ENCODE results near the gene PCNX3. TPM values are rescaled to one million over a fixed set of nuclear protein-coding genes. Genes with fewer than 3 reads are reported as not detected.

PCNX3 gene
- total RNA-seq, 2 donors from 2014 or later, result 65.1 to 96.9 TPM

DNA sequence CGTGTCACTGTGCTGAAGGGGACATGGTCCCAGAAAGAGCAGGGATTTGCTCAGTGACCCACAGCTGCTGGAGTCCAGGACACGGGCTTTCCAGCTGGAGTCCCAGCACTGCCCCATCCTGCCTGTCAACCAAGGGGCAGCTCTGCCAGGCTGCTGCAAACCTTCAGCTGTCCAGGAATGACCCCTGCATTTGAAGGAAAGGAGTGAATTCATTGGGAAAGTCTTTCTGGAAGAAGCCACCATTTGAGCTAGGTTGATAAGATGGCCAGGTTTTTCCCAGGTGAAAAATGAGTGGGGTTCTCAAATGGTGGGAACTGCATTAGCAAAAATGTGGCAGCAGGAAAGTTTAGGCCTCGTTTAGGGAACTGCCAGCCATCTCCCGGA, 29.3 kb upstream of the PCNX3 start:
- Mint-ChIP-seq H3K9me3 (no peaks in the 10 kb centered on the region), H3K27me3 (no peaks in the 10 kb centered on the region), H3K36me3 (no peaks in the 10 kb centered on the region), H3K4me3 (peak overlapping the region; percentile 77), H3K4me1 (ENCODE audit: low read depth in 2 of 2) (peaks cover 45 to 54% of the 10 kb centered on the region in 2 donors), H3K27ac (peak overlapping the region; percentile 93 to 96)
- ATAC-seq (no peak), DNase-seq (ENCODE audit: low spot score) (no peak)

DNA sequence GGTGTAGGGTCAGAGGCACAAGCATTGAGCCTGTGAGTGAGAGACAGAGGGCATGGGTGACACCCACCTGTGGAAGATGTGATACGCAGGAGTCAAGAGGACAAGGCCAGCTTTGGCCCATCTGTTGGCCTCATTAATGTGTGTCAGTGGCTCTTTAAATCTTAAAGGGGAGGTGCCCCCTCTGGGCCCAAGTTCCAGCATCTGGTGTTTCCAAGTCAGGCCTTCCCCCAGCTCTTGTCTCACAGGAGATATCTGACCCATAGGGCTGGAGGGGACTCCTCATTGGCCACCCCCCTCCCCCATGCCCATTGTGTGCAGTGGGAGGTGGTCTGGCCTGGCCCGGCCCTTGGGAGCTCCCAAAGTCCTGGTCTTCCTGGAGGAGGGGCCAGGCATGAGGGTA, 28.9 kb upstream of the PCNX3 start:
- Mint-ChIP-seq H3K9me3 (no peaks in the 10 kb centered on the region), H3K27ac (peak overlapping the region; percentile 93 to 96), H3K4me3 (peak overlapping the region; percentile 77), H3K4me1 (ENCODE audit: low read depth in 2 of 2) (peaks cover 45 to 52% of the 10 kb centered on the region in 2 donors), H3K27me3 (no peaks in the 10 kb centered on the region), H3K36me3 (no peaks in the 10 kb centered on the region)
- ATAC-seq, result no peak
- DNase-seq (ENCODE audit: low spot score), result no peak

DNA sequence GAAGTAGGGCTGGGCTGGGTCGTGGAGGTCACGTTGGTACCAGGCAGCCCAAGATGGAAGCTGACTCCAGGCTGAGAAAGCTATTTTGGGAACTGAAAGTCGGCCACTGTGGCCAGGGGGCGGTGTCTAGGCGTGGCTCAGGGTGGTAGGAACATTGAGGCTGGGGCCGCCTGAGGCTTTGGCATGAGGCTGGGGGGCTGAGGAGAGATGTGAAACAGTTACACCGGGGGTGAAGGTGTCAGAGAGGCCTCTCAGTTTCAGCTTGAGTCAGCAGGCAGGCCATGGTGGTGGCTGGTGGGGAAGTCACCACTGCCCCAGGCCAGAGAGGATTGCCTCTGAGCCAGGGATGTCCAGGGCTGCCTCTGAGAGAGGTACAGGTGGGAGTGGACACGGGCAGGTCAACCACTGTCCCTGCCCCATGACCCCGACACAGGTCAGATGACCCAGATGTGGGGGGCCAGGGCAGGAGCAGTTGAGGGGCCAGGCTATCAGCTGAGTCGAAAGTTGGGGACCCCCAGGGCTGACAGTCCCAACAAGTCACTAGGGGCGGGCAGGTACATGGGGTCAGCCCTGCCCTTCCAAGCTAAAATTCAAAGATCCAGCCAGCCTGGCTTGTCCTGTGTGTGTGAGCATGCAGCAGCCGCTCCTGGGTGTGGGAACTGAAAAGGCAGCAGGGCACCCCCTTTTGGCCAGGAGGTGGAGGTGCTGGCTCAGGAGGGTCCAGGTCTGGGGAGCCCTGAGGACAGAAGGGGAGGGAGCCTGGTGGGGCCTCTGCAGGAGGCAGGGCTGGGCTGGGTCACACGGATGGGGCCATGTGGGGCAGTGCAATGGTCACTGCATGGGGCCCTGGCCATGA, 27.1 kb upstream of the PCNX3 start:
- H3K9me3 Mint-ChIP-seq, result no peaks in the 10 kb centered on the region
- DNase-seq (ENCODE audit: low spot score) (peak; percentile 92), ATAC-seq (peak; percentile 92)
- peaks cover 33 to 37% of the 10 kb centered on the region in 2 donors for H3K4me1 Mint-ChIP-seq (ENCODE audit: low read depth in 2 of 2)
- H3K36me3 Mint-ChIP-seq, result no peaks in the 10 kb centered on the region
- H3K27me3 Mint-ChIP-seq, result no peaks in the 10 kb centered on the region
- H3K4me3 Mint-ChIP-seq, result peak overlapping the region; percentile 77
- peak overlapping the region; percentile 93 to 96 for H3K27ac Mint-ChIP-seq

DNA sequence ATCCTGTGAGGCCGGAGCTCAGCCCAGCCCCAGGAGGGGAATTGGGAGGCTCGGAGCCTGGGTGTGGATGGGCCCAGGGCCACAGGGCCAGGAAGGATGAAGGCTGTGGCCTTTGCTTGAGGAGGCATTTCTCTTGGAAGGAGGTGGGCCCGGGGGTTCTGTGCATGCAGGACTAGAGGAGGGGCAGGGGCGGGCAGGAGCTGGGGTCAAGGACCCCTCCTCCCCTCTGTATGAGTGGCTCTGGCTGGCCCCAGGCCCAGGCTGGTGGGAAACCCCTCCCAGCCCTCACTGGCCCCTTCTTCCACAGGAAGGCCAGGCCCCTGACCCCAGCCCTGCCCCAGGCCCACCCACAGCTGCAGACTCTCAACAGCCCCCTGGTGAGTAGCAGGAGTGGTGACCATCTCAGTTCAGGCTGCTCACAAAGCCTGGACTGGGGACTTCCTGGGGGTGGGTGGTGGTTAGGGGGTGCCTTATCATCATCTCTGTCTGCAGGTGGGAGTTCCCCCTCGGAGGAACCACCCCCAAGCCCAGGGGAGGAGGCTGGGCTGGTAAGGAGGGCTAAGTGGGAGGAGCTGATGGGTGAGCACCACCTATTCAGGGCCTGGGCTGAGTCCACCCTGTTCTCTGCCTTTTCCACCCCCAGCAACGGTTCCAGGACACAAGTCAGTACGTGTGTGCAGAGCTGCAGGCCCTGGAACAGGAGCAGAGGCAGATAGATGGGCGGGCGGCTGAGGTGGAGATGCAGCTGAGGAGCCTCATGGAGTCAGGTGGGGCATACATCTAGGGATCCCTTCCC, 25.9 kb upstream of the PCNX3 start:
- peak overlapping the region; percentile 93 to 96 for H3K27ac Mint-ChIP-seq
- DNase-seq (ENCODE audit: low spot score) (peak; percentile 79), ATAC-seq (peak; percentile 43 to 54)
- H3K36me3 Mint-ChIP-seq, result no peaks in the 10 kb centered on the region
- peaks cover 27 to 30% of the 10 kb centered on the region in 2 donors for H3K4me1 Mint-ChIP-seq (ENCODE audit: low read depth in 2 of 2)
- no peaks in the 10 kb centered on the region for H3K27me3 Mint-ChIP-seq
- peak overlapping the region; percentile 77 for H3K4me3 Mint-ChIP-seq
- H3K9me3 Mint-ChIP-seq, result no peaks in the 10 kb centered on the region

DNA sequence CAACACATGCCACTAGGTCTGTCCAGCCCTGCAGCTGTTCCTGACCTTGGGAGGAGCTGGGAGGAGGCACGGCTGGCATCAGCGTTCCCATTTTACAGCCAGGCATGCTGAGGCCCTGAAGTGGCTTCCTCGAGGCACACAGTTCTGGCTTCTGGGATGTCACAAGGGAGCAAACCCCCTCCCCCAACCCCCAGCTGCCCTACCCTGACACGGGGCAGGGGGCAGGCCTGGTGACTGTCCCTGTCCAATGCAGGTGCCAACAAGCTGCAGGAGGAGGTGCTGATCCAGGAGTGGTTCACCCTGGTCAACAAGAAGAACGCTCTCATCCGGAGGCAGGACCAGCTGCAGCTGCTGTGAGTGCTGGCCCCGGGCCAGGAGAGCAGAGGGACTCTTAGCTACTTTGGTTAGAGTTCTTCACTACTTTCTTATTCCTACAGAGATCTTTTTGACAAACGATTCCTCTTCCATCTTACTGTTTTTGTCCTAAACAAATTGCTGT, 25.3 kb upstream of the PCNX3 start:
- Mint-ChIP-seq H3K36me3 (no peaks in the 10 kb centered on the region), H3K4me3 (no peak overlapping the region), H3K27ac (peak overlapping the region; percentile 44 to 65), H3K4me1 (ENCODE audit: low read depth in 2 of 2) (peaks cover 27 to 33% of the 10 kb centered on the region in 2 donors), H3K27me3 (no peaks in the 10 kb centered on the region), H3K9me3 (no peaks in the 10 kb centered on the region)
- no peak for DNase-seq (ENCODE audit: low spot score)
- no peak for ATAC-seq

DNA sequence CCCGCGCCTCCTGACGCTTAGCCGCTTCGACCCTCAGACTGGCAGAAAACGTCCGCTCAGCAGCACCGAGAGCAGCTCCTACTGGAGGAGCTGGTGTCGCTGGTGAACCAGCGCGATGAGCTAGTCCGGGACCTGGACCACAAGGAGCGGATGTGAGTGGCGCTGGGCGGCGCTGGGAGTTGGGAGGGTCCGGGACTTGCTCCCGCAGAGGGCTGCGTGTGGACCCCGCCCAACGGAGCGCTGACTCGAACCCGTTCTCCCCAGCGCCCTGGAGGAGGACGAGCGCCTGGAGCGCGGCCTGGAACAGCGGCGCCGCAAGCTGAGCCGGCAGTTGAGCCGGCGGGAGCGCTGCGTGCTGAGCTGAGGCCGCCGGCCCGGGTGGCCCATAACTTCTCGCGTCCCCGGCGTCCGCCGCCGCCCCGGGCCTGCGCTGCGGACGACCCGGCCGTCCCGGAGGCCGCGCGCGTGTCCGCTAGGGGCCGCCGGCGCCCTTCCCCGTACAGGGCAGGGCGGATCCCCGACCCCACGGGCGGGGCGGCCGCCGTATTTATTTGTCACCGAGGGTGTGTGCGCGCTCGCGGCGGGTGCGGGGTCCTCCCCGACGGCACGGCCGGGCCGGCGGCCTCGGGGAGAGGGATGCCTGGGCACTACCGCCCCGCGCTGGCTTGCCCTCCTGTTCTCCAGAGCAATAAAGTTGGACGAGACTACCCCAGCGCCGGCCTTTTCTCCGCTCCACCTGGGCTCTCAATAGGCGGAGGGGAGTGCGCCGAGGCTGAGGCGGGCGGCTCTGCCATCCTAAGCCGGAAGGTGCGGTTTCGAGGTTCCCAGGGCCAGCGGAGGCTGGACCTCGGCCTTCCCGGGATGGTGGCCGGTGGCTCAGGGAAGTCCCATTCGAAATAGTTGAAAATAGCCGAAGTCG, 23.4 kb upstream of the PCNX3 start:
- DNase-seq (ENCODE audit: low spot score) (no peak), ATAC-seq (no peak)
- H3K27me3 Mint-ChIP-seq, result no peaks in the 10 kb centered on the region
- no peaks in the 10 kb centered on the region for H3K36me3 Mint-ChIP-seq
- no peaks in the 10 kb centered on the region for H3K9me3 Mint-ChIP-seq
- H3K4me1 Mint-ChIP-seq (ENCODE audit: low read depth in 2 of 2), result peaks cover 19 to 30% of the 10 kb centered on the region in 2 donors
- H3K27ac Mint-ChIP-seq, result no peak overlapping the region
- no peak overlapping the region for H3K4me3 Mint-ChIP-seq

DNA sequence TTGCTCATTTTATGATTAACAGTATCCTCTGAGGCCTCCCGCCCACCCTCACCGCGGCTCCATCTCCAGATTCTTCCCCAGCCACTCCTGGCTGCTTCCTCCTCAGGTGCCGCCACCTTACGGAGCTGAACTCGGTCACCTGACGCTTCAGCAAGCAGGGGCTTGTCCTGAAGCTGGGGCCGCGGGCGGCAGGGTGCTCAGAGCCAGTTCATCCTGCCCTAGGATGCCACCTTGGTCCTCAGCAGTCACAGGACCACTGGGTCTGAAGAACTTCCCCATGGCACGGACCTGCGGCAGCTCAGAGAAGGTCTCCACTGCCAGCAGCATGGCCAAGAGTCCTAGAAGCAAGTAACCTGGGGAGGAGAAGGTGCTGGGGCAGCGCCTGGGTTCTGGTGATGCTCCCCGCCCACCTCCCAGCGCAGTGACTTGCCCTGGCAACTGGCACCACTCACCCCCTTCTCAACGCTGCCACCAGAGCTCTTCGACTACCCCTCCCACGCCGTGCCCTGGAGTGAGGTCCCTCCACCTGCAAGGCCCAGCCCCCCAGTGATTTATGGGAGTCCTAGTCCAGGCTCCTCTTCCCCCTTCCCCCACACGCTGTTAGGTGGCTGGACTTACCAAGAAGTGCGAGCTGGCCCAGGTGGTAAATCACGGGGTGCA, 22.6 kb upstream of the PCNX3 start:
- Mint-ChIP-seq H3K27me3 (no peaks in the 10 kb centered on the region), H3K9me3 (no peaks in the 10 kb centered on the region), H3K36me3 (no peaks in the 10 kb centered on the region), H3K4me3 (no peak overlapping the region), H3K4me1 (ENCODE audit: low read depth in 2 of 2) (peaks cover 12 to 23% of the 10 kb centered on the region in 2 donors), H3K27ac (no peak overlapping the region)
- ATAC-seq (no peak), DNase-seq (ENCODE audit: low spot score) (no peak)

DNA sequence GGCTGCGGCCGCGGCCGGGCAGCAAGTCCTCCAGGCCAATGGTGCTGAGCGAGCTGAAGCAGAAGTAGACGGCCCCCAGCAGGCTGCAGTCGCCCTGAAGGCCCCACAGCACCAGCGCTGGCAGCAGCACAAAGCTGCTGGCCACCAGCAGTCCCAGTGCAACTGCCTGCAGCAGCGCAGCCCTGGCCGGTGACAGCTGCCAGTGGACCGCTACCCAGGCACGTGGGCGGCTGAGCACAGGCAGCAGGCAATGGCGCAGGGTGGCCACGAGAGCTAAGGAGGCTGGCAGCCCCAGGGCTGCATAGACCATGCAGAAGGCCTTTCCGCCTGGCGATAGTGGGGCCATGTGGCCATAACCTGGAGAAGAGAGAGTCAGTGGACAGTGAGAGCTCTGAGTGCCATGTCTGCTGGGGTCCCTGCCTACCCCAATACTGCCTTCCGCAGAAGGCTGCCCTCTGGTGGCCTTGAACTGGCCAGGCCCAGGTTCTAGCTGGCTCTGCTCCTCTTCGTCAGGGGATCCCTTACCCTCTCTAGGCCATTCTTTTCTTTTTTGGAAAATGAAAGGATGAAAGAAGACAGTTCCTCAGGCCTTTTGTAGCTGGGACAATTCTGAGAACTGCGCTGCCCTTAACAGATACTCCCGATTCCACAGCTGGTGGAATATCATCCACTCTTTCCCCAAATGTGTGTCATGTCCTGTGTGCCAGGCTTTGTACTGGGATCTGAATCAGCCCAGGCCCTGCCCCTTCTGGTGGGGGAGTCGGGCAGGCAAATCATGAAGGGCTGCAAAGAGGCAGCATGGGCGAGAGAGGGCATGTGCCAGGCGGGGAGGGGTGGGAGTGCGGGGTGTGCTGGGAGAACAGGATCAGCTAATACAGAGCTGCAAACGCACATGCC, 21.8 kb upstream of the PCNX3 start:
- H3K36me3 Mint-ChIP-seq, result no peaks in the 10 kb centered on the region
- ATAC-seq, result peak; percentile 50 to 63
- no peak for DNase-seq (ENCODE audit: low spot score)

DNA sequence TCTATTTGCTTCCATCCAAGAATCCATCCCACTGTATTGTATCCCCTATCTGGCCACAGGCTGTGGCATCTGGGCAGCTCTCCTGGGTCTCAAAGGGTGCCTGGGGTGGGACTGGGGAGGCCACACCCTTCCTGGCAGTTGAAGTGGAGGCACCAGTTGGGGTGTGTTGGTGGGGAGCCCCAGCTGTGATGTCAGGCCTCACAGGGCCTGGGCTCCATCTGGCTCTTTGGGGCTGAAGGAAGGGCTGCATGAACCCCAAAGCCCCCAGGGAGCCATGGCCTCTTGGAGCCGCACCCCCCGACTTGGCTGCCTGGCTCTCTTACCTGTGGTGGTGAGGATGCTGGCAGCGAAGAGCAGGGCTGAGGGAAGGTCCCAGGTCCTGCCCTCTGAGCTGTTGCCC, 20.4 kb upstream of the PCNX3 start:
- H3K4me3 Mint-ChIP-seq, result no peak overlapping the region

More for the DNA sequence above, 21.8 kb upstream of the PCNX3 start:
- H3K27me3 Mint-ChIP-seq, result no peaks in the 10 kb centered on the region
- H3K4me3 Mint-ChIP-seq, result no peak overlapping the region
- peaks cover 4 to 16% of the 10 kb centered on the region in 2 donors for H3K4me1 Mint-ChIP-seq (ENCODE audit: low read depth in 2 of 2)
- no peak overlapping the region for H3K27ac Mint-ChIP-seq
- H3K9me3 Mint-ChIP-seq, result no peaks in the 10 kb centered on the region

DNA sequence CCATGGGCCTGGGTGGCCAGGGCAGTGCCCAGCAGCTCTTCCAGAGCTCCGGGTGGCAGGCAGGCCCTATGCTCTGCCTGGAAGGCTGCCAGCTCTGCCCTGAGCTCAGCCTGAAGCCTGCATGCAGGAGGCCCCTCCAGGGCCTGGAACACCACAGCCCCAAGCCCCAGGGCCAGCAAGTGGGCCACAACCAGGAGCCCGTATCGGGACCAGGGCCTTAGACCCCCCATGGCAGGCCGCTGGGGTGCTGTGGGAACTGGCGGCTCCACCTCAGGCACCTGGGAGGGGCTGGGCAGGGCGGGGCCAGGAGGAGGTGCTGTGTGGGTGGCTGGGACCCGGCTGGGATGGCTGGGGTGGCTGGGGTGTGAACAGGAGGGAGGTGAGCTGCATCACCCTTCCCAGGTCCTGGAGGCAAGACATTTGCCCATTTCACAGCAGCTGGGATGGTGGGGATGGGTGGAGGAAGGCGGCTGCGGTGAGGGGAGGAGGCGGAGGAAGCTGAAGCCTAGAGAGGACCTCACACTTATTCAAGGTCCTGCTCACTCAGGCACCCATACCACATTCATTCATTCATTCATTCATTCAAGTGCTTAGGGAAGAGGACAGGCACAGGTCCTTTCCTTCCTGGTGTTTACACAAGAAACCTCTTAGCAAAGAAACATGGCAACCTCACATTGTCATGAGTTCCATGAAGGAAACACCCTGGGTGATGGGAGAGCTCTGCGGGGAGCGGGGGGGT, 19.9 kb upstream of the PCNX3 start, which contains the start of gene KCNK7:
Gene KCNK7 (minus strand): TSS at position 258 of the 739 bp plus-strand sequence. CDS start 28 bp downstream, at position 230.
- Mint-ChIP-seq H3K36me3 (no peaks in the 10 kb centered on the region), H3K4me1 (ENCODE audit: low read depth in 2 of 2) (peaks cover 0 to 10% of the 10 kb centered on the region in 2 donors), H3K27me3 (no peaks in the 10 kb centered on the region), H3K4me3 (no peak within 1 kb of the TSS), H3K9me3 (no peaks in the 10 kb centered on the region), H3K27ac (no peak within 1 kb of the TSS)
- no peak for DNase-seq (ENCODE audit: low spot score)
- peak in 1 of 2 donors; percentile 24 for ATAC-seq

More for the DNA sequence above, 20.4 kb upstream of the PCNX3 start:
- H3K36me3 Mint-ChIP-seq, result no peaks in the 10 kb centered on the region
- H3K27ac Mint-ChIP-seq, result no peak overlapping the region
- no peak for ATAC-seq
- H3K9me3 Mint-ChIP-seq, result no peaks in the 10 kb centered on the region
- peaks cover 0 to 12% of the 10 kb centered on the region in 2 donors for H3K4me1 Mint-ChIP-seq (ENCODE audit: low read depth in 2 of 2)
- H3K27me3 Mint-ChIP-seq, result no peaks in the 10 kb centered on the region
- DNase-seq (ENCODE audit: low spot score), result no peak

DNA sequence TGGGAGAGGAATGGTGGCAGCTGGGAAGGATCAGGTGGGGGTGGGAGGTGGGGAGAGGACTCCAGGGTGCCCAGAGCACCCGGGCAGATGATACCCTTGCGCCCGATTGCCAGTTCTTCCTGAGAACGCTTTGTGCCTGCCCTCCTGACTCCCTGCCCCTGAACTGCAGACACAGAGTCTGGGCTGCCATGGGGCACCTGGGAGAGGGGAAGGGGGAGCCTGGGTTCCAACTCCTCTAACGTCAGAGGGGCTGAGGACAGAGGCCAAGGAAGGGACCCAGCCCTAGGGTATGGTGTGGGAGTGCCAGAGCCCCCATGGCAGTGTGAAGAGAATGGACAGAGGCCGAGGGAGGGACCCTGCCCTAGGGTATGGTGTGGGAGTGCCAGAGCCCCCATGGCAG, 19.1 kb upstream of the PCNX3 start:
- H3K27ac Mint-ChIP-seq, result no peak overlapping the region
- no peak for DNase-seq (ENCODE audit: low spot score)
- H3K27me3 Mint-ChIP-seq, result no peaks in the 10 kb centered on the region

More for the DNA sequence above, 19.1 kb upstream of the PCNX3 start:
- no peak overlapping the region for H3K4me3 Mint-ChIP-seq
- ATAC-seq, result no peak
- H3K36me3 Mint-ChIP-seq, result no peaks in the 10 kb centered on the region
- no peaks in the 10 kb centered on the region for H3K9me3 Mint-ChIP-seq
- peaks cover 0 to 12% of the 10 kb centered on the region in 2 donors for H3K4me1 Mint-ChIP-seq (ENCODE audit: low read depth in 2 of 2)
